GM12891 (cell line): Measurements from ENCODE around the gene ESRP2.

Experiments
- PAX5 ChIP-seq: IDR thresholded peaks from 2 replicates; pipeline ENCODE4 v1.6.1; 2011; ENCODE audit warnings: low read length, moderate library complexity, mild to moderate bottlenecking; ENCODE audit not compliant: insufficient read depth, severe bottlenecking
- POLR2A ChIP-seq: IDR thresholded peaks from 2 replicates; pipeline ENCODE4 v1.6.1; 2011; ENCODE audit warnings: low read depth, low read length, control low read depth
- POLR2AphosphoS5 ChIP-seq: IDR thresholded peaks from 2 replicates; pipeline ENCODE4 v1.6.1; 2011; ENCODE audit warnings: low read depth, low read length, control low read depth
- SPI1 ChIP-seq: IDR thresholded peaks from 2 replicates; pipeline ENCODE4 v1.6.1; 2011; ENCODE audit warnings: low read depth, low read length, control low read depth
- TAF1 ChIP-seq: IDR thresholded peaks from 2 replicates; pipeline ENCODE4 v1.6.1; 2011; ENCODE audit warnings: low read depth, low read length, control low read depth

- TF ChIP-seq POLR2A, result no peak
- no peak for TF ChIP-seq POLR2AphosphoS5
- TF ChIP-seq TAF1, result no peak
- no peak for TF ChIP-seq SPI1
- no peak for TF ChIP-seq PAX5
Observed at GRCh38 chr16:68202091-68202519, 33.8 kb downstream of the ESRP2 start.
